Measurements from ENCODE around the gene MNX1. TPM values are rescaled to one million over a fixed set of nuclear protein-coding genes. Genes with fewer than 3 reads are reported as not detected.

The MNX1 gene
- total RNA-seq, 1 experiment from 2014 or later: 0.37 TPM

- no peak for DNase-seq (ENCODE audit: low read depth)
These were observed 23.3 kb upstream of the MNX1 start for GRCh38 chr7:157033483-157034473.

- DNase-seq (ENCODE audit: low read depth): peak; percentile 48
These were observed 22.4 kb upstream of the MNX1 start for GRCh38 chr7:157032644-157033482.

- DNase-seq (ENCODE audit: low read depth): no peak
These were observed 21.7 kb upstream of the MNX1 start for GRCh38 chr7:157032128-157032527.

GRCh38 chr7:157028199-157028903, 17.9 kb upstream of the MNX1 start:
- no peak for DNase-seq (ENCODE audit: low read depth)

- peak; percentile 46 for DNase-seq (ENCODE audit: low read depth)
These were observed 17.2 kb upstream of the MNX1 start for GRCh38 chr7:157027568-157028198.

GRCh38 chr7:157024716-157025115, 14.3 kb upstream of the MNX1 start:
- DNase-seq (ENCODE audit: low read depth): no peak

- no peak for DNase-seq (ENCODE audit: low read depth)
These were observed 13.1 kb upstream of the MNX1 start for GRCh38 chr7:157023589-157023905.

- DNase-seq (ENCODE audit: low read depth): no peak
These were observed 12.5 kb upstream of the MNX1 start for GRCh38 chr7:157022681-157023588.

GRCh38 chr7:157021871-157022680, 11.6 kb upstream of the MNX1 start:
- DNase-seq (ENCODE audit: low read depth): no peak

- DNase-seq (ENCODE audit: low read depth): no peak
These were observed 10.8 kb upstream of the MNX1 start for GRCh38 chr7:157021071-157021870.

GRCh38 chr7:157020514-157021070, 10.1 kb upstream of the MNX1 start:
- DNase-seq (ENCODE audit: low read depth): no peak

- DNase-seq (ENCODE audit: low read depth): no peak
These were observed 9.4 kb upstream of the MNX1 start for GRCh38 chr7:157019718-157020451.

- no peak for DNase-seq (ENCODE audit: low read depth)
These were observed 8.6 kb upstream of the MNX1 start for GRCh38 chr7:157018997-157019608.

- no peak for DNase-seq (ENCODE audit: low read depth)
These were observed 8.0 kb upstream of the MNX1 start for GRCh38 chr7:157018328-157018996.

GRCh38 chr7:157017603-157018327, 7.3 kb upstream of the MNX1 start:
- DNase-seq (ENCODE audit: low read depth): no peak

- DNase-seq (ENCODE audit: low read depth): no peak
These were observed 6.7 kb upstream of the MNX1 start for GRCh38 chr7:157017149-157017548.

Measured in HT1080 (cell line).